ENCODE data around the gene FHOD3. TPM values are rescaled to one million over a fixed set of nuclear protein-coding genes. Genes with fewer than 3 reads are reported as not detected.

The FHOD3 gene
- total and polyA plus RNA-seq, 2 of the 13 experiments (the other 11 are each of a cell fraction or from before 2014, with no cell fraction given): 0.07 TPM; not detected in 1

- DNase-seq (ENCODE audit: low spot score) (no peak), ATAC-seq (no peak), FAIRE-seq (no peak)
- in situ Hi-C loops (cut with HindIII; ENCODE audit: extremely low pct_ligation_motif_present, low pct_unique_long_range_greater_than_20kb): no loop called here
- Histone ChIP-seq H3K4me1 (ENCODE audit: insufficient read depth, low read length) (no peaks in the 10 kb centered on the region), H3K27ac (ENCODE audit: extremely low read length, insufficient read depth, low read length) (no peak overlapping the region), H3K9me3 (ENCODE audit: low read length) (no peaks in the 10 kb centered on the region), H3K79me2 (ENCODE audit: insufficient read depth, low read length) (no peaks in the 10 kb centered on the region), H3K4me3 (replicated peaks in 1 of 3; ENCODE audit: insufficient read depth in 1 of 3, low read depth in 2 of 3, low read length in 3 of 3) (no peak overlapping the region), H4K20me1 (ENCODE audit: insufficient read depth, low read length) (no peaks in the 10 kb centered on the region), H3K4me2 (ENCODE audit: low read depth, low read length) (no peak overlapping the region), H2AFZ (ENCODE audit: low read length) (no peak overlapping the region), H3K27me3 (ENCODE audit: control insufficient read depth in 1 of 2, insufficient read depth in 2 of 2, low read length in 2 of 2) (peaks cover 0 to 34% of the 10 kb centered on the region in 2 experiments; a peak in 2 of 5 replicates), H3K36me3 (replicated peaks in 1 of 2; ENCODE audit: control insufficient read depth in 1 of 2, insufficient read depth in 2 of 2, low read length in 2 of 2) (no peaks in the 10 kb centered on the region), H3K9ac (ENCODE audit: insufficient read depth, low read depth, low read length) (no peak overlapping the region)
- POLR2A ChIA-PET: no interaction called here
- WGBS (ENCODE audit: low lambda C conversion rate): 2% methylated on average over 3 of the region's 3 CpGs
- CTCF ChIA-PET (ENCODE audit: low intra/inter-chr PET ratio, low total read pairs): no interaction called here
- BruUV-seq (replicated peaks): no TSS peak
- intact Hi-C loops (cut with micrococcal nuclease; ENCODE audit: unreplicated experiment): no loop called here
- TF ChIP-seq ZNF550 (CRISPR knock-in tag; IDR thresholded peaks at IDR 0.05; ENCODE audit: borderline replicate concordance): no peak
- no peak for TF ChIP-seq ZNF20 (CRISPR knock-in tag; IDR thresholded peaks at IDR 0.05)
- no peak for TF ChIP-seq ZNF180 (CRISPR knock-in tag; IDR thresholded peaks at IDR 0.05; ENCODE audit: borderline replicate concordance, low read depth)
- no peak for TF ChIP-seq CBX5 (CRISPR knock-in tag; IDR thresholded peaks at IDR 0.05; ENCODE audit: borderline replicate concordance)
- TF ChIP-seq ZNF530 (CRISPR knock-in tag; IDR thresholded peaks at IDR 0.05; ENCODE audit: low read depth): no peak
- TF ChIP-seq KLF9 (CRISPR knock-in tag; IDR thresholded peaks at IDR 0.05; ENCODE audit: low read depth): no peak
- no peak for TF ChIP-seq HNF4A (CRISPR knock-in tag; IDR thresholded peaks at IDR 0.05)
- TF ChIP-seq ZNF160 (CRISPR knock-in tag; IDR thresholded peaks at IDR 0.05): no peak
- no peak for TF ChIP-seq CC2D1A (CRISPR knock-in tag; IDR thresholded peaks at IDR 0.05)
- no peak for TF ChIP-seq SOX13 (IDR thresholded peaks at IDR 0.05)
- no peak for TF ChIP-seq SOX13 (CRISPR knock-in tag; conservative IDR thresholded peaks at IDR 0.05 in 1 of 2, IDR thresholded peaks at IDR 0.05 in 1 of 2)
- no peak for TF ChIP-seq ZBTB21 (CRISPR knock-in tag; IDR thresholded peaks at IDR 0.05)
- no peak for TF ChIP-seq TRIM22 (IDR thresholded peaks at IDR 0.05)
- TF ChIP-seq GATAD2A (CRISPR knock-in tag; IDR thresholded peaks at IDR 0.05): no peak
- TF ChIP-seq ZSCAN21 (CRISPR knock-in tag; IDR thresholded peaks at IDR 0.05; ENCODE audit: borderline replicate concordance): no peak
- no peak for TF ChIP-seq ZSCAN25 (CRISPR knock-in tag; IDR thresholded peaks at IDR 0.05)
- TF ChIP-seq NFAT5 (CRISPR knock-in tag; IDR thresholded peaks at IDR 0.05): no peak
- no peak for TF ChIP-seq JUNB (CRISPR knock-in tag; IDR thresholded peaks at IDR 0.05; ENCODE audit: borderline replicate concordance)
- no peak for TF ChIP-seq KDM5A (IDR thresholded peaks at IDR 0.05; ENCODE audit: borderline replicate concordance, low read length)
- TF ChIP-seq NFIB (CRISPR knock-in tag; IDR thresholded peaks at IDR 0.05; ENCODE audit: borderline replicate concordance): no peak
These were observed 351.7 kb downstream of the FHOD3 start for GRCh38 chr18:36649205-36649604.

Measured in HepG2 (cell line).